RWPE2 (cell line): ENCODE data around the gene IFIT5.

Source experiments
- ATAC-seq: fragments of 200-7000 bp; cut with Tn5 transposase; 3 replicates; pipeline ENCODE4 v1.9.1; 2021; ENCODE audit warnings: low read depth
- DNase-seq: peaks from one replicate; pipeline ENCODE4 v3.0.0-alpha.2; 2020; ENCODE audit warnings: low spot score
- H3K27ac ChIP-seq: fragments of 450-650 bp; 2 replicates; pipeline ENCODE4 v1.5.1; 2017; ENCODE audit warnings: mild to moderate bottlenecking; ENCODE audit not compliant: poor library complexity, severe bottlenecking
- H3K27me3 ChIP-seq: fragments of 250-450 bp; sonication (Bioruptor Pico); 2 replicates; pipeline ENCODE4 v1.5.1; 2021; ENCODE audit warnings: mild to moderate bottlenecking, moderate library complexity; ENCODE audit not compliant: insufficient read depth, poor library complexity, severe bottlenecking
- H3K36me3 ChIP-seq: fragments of 250-450 bp; sonication (Bioruptor Pico); 2 replicates; pipeline ENCODE4 v1.5.1; 2020; ENCODE audit warnings: low read depth, mild to moderate bottlenecking, moderate library complexity
- H3K4me1 ChIP-seq: fragments of 250-450 bp; sonication (Bioruptor Pico); 2 replicates; pipeline ENCODE4 v1.5.1; 2021; ENCODE audit warnings: mild to moderate bottlenecking, moderate library complexity; ENCODE audit not compliant: insufficient read depth, poor library complexity, severe bottlenecking
- H3K4me3 ChIP-seq: fragments of 250-450 bp; sonication (Bioruptor Pico); 2 replicates; pipeline ENCODE4 v1.5.1; 2021; ENCODE audit warnings: mild to moderate bottlenecking, moderate library complexity; ENCODE audit not compliant: severe bottlenecking
- H3K9me3 ChIP-seq: fragments of 250-450 bp; sonication (Bioruptor Pico); 2 replicates; pipeline ENCODE4 v1.5.1; 2021; ENCODE audit warnings: mild to moderate bottlenecking, moderate library complexity; ENCODE audit not compliant: severe bottlenecking
- TF ChIP-seq, protein P1 (sequence below): fragments of 450-650 bp; IDR thresholded peaks from one replicate; pipeline ENCODE4 v1.5.1; 2017; ENCODE audit warnings: mild to moderate bottlenecking, moderate library complexity; ENCODE audit not compliant: poor library complexity, severe bottlenecking

The IFIT5 gene

GRCh38 chr10:89392974-89393373, 21.4 kb upstream of the IFIT5 start:
- DNase-seq (no peak), ATAC-seq (peak; percentile 38)
- H3K4me3 ChIP-seq = peak overlapping the region; percentile 40
- peaks cover 17% of the 10 kb centered on the region for H3K4me1 ChIP-seq
- TF ChIP-seq, protein P1, sequence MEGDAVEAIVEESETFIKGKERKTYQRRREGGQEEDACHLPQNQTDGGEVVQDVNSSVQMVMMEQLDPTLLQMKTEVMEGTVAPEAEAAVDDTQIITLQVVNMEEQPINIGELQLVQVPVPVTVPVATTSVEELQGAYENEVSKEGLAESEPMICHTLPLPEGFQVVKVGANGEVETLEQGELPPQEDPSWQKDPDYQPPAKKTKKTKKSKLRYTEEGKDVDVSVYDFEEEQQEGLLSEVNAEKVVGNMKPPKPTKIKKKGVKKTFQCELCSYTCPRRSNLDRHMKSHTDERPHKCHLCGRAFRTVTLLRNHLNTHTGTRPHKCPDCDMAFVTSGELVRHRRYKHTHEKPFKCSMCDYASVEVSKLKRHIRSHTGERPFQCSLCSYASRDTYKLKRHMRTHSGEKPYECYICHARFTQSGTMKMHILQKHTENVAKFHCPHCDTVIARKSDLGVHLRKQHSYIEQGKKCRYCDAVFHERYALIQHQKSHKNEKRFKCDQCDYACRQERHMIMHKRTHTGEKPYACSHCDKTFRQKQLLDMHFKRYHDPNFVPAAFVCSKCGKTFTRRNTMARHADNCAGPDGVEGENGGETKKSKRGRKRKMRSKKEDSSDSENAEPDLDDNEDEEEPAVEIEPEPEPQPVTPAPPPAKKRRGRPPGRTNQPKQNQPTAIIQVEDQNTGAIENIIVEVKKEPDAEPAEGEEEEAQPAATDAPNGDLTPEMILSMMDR = no peak
- H3K27me3 ChIP-seq = no peaks in the 10 kb centered on the region
- no peaks in the 10 kb centered on the region for H3K9me3 ChIP-seq
- H3K36me3 ChIP-seq = peaks cover 2% of the 10 kb centered on the region; the same call in 1 of the 2 replicates
- H3K27ac ChIP-seq = peak overlapping the region; percentile 50

DNA sequence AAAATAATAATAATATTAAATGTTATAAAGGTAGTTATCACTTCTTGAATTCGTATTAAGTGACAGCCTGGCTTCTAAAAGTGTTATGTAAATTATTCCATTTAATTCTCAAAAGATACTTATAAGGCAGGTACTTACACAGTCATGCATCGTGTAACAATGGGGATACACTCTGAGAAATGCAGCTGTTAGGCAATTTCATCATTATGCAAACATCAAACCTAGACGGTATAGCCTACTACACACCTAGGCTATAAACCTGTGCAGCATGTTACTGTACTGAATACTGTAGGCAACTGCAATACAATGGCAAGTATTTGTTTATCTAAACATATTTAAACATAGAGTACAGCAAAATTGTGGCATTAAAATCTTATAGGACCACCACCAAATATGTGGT, 20.5 kb upstream of the IFIT5 start:
- Histone ChIP-seq H3K36me3 (peaks cover 2% of the 10 kb centered on the region; the same call in 1 of the 2 replicates), H3K27me3 (no peaks in the 10 kb centered on the region), H3K4me3 (no peak overlapping the region), H3K27ac (no peak overlapping the region), H3K4me1 (peaks cover 17% of the 10 kb centered on the region), H3K9me3 (no peaks in the 10 kb centered on the region)
- DNase-seq = no peak
- ATAC-seq = peak; percentile 61
- TF ChIP-seq, protein P1 = no peak

GRCh38 chr10:89395141-89395540, 19.2 kb upstream of the IFIT5 start:
- peaks cover 17% of the 10 kb centered on the region for H3K4me1 ChIP-seq
- no peaks in the 10 kb centered on the region for H3K9me3 ChIP-seq
- no peak for ATAC-seq
- TF ChIP-seq, protein P1 = no peak
- no peak overlapping the region for H3K27ac ChIP-seq
- peaks cover 2% of the 10 kb centered on the region; the same call in 1 of the 2 replicates for H3K36me3 ChIP-seq
- no peak overlapping the region for H3K4me3 ChIP-seq
- DNase-seq = no peak
- H3K27me3 ChIP-seq = no peaks in the 10 kb centered on the region

DNA sequence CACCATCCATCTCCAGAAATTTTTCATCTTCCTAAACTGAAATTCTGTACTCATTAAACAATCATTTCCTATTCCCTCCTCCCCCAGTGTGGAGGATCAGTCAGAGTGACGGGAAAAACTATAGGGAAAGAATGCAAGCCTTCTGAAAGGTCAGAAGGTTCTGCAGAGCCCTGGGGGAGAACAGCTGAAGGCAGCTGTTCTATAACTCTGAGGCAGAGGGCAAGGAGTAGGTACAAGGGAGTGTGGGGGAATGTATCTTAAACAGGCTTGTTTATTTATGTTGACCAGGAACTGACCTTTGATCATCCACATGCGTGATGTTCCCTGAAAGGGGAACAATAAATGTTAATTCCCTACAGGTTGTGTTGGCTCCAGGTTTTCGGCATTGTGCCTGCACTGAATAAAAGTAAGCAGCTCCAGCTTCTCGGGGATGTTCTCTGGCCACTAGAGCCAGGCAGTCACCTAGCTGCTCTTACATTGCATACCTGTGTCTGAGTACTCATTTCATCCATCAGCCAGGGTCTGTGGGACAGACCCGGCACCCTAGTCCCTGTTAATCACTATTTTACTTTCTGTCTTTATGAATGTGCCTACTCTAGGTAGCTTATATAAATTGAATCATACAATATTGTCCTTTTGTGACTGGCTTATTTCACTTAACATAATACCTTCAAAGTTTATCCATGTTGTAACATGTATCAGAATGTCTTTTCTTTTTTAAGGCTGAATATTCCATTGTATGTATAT, 16.2 kb upstream of the IFIT5 start:
- no peak overlapping the region for H3K4me3 ChIP-seq
- H3K27ac ChIP-seq = no peak overlapping the region
- peaks cover 10% of the 10 kb centered on the region for H3K4me1 ChIP-seq
- DNase-seq = no peak
- peaks cover 2% of the 10 kb centered on the region; the same call in 1 of the 2 replicates for H3K36me3 ChIP-seq
- no peak for ATAC-seq
- TF ChIP-seq, protein P1 = no peak
- H3K27me3 ChIP-seq = no peaks in the 10 kb centered on the region
- no peaks in the 10 kb centered on the region for H3K9me3 ChIP-seq

DNA sequence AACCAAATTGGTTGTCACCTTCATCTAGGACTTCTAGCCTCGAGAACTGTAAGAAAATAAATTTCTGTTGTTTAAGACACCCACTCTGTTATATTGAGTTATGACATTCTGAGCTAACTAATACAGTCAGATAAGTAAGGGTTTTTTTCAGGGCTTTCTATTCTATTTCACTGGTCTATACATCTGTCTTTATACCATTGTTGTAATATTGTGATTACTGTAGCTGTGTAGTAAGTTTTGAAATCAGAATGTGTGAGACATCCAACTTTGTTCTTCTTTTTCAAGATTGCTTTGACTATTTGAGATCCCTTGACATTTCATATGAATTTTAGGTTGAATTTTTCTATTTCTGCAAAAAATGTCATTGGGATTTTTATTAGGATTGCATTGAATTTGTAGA, 14.4 kb upstream of the IFIT5 start:
- no peaks in the 10 kb centered on the region for H3K4me1 ChIP-seq

More for the DNA sequence above, 14.4 kb upstream of the IFIT5 start:
- H3K36me3 ChIP-seq = peaks cover 2% of the 10 kb centered on the region; the same call in 1 of the 2 replicates
- H3K27ac ChIP-seq = no peak overlapping the region
- no peaks in the 10 kb centered on the region for H3K9me3 ChIP-seq
- DNase-seq = no peak
- no peak overlapping the region for H3K4me3 ChIP-seq
- ATAC-seq = no peak
- no peaks in the 10 kb centered on the region for H3K27me3 ChIP-seq
- TF ChIP-seq, protein P1 = no peak
